IPS-18c (cell line): Measurements from ENCODE around the gene FNDC5.

Source experiments
- H3K4me3 ChIP-seq: 2 replicates; pipeline ENCODE4 v1.7.0; 2013; ENCODE audit warnings: low read depth, mild to moderate bottlenecking, low read length, moderate library complexity; ENCODE audit not compliant: insufficient read depth
- H3K9me3 ChIP-seq: one replicate; pipeline ENCODE4 v1.6.1; 2013; ENCODE audit warnings: mild to moderate bottlenecking, low read length, moderate library complexity; ENCODE audit not compliant: control insufficient read depth, insufficient read depth

Gene FNDC5

DNA sequence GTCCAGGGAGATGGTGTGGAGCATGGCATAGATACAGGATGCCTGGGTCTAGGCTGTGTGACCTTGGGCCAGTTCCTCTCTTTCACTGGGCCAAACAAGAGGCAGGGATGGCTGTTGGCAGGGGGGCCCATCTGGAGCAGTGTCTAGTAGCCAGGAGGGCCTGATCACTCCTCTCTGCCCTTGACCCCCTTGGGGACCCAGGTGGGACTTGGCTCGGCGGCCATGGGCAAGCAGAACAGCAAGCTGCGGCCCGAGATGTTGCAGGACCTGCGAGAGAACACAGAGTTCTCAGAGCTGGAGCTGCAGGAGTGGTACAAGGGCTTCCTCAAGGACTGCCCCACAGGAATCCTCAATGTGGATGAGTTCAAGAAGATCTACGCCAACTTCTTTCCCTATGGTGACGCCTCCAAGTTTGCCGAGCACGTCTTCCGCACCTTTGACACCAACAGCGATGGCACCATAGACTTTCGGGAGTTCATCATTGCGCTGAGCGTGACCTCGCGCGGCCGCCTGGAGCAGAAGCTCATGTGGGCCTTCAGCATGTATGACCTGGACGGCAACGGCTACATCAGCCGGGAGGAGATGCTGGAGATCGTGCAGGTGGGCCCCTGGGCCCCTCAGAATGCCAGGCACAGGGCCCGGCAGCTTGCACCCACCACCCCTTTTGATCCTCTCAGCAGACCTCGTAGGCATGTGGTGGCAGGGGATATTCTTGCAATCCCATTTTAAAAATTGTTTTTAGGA, 18.1 kb upstream of the FNDC5 start:
- H3K4me3 ChIP-seq = no peak overlapping the region
- H3K9me3 ChIP-seq = no peaks in the 10 kb centered on the region

DNA sequence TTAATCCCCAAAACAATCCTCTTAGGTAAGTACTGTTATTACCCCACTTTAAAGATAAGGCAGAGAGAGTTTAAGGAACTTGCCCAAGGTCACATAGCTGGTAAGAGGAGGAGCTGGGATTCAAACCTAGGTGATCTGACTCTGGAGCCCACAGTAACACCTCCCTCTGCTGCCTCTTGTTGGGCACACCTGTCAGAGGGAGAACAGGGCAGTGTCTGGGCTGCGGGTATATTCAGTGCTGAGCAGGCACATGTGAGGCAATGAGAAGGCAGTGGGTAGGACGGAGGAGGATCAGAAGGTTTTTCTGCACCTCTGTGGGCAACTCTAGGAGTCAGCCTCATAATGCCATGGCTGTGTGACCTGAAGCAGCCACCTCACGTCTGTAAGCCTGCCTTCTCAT, 17.4 kb upstream of the FNDC5 start:
- H3K9me3 ChIP-seq = no peaks in the 10 kb centered on the region
- H3K4me3 ChIP-seq = no peak overlapping the region

GRCh38 chr1:32887623-32888022, 16.9 kb upstream of the FNDC5 start:
- Histone ChIP-seq H3K9me3 (no peaks in the 10 kb centered on the region), H3K4me3 (no peak overlapping the region)

- H3K4me3 ChIP-seq = no peak overlapping the region; the same call in 1 of the 2 replicates
- no peaks in the 10 kb centered on the region for H3K9me3 ChIP-seq
Measured at GRCh38 chr1:32886828-32887414, 16.2 kb upstream of the FNDC5 start.

- H3K9me3 ChIP-seq = no peaks in the 10 kb centered on the region
- peak within 1 kb of the TSS; percentile 34 for H3K4me3 ChIP-seq
Measured at GRCh38 chr1:32886004-32886827, 15.5 kb upstream of the FNDC5 start, which contains the start of gene HPCA. Gene HPCA (plus strand): TSS chr1:32886491. CDS start chr1:32888899, 2,408 bp downstream.

- Histone ChIP-seq H3K4me3 (no peak overlapping the region), H3K9me3 (no peaks in the 10 kb centered on the region)
Measured at GRCh38 chr1:32885676-32886003, 14.9 kb upstream of the FNDC5 start.

DNA sequence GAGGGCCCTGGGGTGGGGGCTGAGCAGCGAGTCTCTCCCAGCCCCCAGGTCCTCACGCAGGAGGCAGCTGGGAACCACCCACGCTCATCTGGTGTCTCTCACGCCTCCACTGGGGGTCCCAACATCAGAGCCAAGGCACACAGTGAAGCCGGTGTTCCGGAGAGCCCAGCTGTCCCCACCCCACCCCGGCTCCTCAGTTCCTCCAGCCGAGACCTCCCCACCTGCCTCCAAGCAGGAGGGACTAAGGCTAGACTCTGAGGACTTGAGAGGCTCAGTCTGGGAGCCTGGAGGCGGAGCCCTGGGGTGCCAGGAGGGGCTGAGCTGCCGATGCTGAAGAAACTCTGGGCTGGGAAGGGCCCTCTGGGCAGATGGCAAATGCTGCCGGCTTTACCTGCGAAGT, 14.0 kb upstream of the FNDC5 start:
- Histone ChIP-seq H3K4me3 (no peak overlapping the region), H3K9me3 (no peaks in the 10 kb centered on the region)

DNA sequence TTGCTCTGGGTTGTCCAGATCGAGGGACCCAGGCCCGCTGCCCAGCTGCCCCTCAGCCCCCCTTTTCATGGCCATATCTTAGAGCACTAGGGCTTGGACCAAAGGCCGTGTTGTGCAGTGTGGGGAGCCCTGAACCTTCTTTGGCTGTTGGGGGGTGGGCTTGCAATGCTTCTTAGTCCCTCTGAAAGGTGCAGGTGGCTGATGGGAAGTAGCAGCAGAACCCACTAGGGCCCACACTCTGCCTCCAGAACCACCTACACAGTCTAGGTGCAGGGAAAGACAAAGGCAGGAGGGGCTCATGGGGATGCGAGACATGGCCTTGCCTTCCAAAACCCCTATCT, 13.3 kb upstream of the FNDC5 start:
- no peak overlapping the region for H3K4me3 ChIP-seq
- no peaks in the 10 kb centered on the region for H3K9me3 ChIP-seq

- no peak overlapping the region for H3K4me3 ChIP-seq
Measured at GRCh38 chr1:32883338-32884031, 12.8 kb upstream of the FNDC5 start.

GRCh38 chr1:32881871-32882850, 11.4 kb upstream of the FNDC5 start:
- no peaks in the 10 kb centered on the region for H3K9me3 ChIP-seq
- no peak overlapping the region for H3K4me3 ChIP-seq

More at GRCh38 chr1:32883338-32884031, 12.8 kb upstream of the FNDC5 start:
- H3K9me3 ChIP-seq = no peaks in the 10 kb centered on the region

DNA sequence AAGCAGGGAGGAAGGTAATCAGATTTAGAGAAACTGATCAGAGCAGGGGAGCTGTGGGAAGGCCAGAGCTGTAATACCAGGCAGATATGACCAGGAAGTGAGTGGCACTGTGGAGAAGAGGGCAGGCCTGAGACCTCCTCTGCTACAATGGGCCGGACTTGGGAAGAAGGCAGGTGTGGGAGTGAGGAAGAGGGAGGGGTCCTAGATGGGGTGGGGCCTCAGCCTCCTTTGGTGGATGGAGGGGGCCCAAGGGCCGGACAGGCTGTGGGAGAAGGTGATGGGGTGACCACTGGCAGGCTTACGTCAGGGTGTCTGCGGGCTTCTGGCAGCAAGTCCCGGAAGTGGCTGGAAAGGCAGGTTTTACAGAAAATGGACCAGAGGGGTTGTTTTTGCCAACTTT, 10.6 kb upstream of the FNDC5 start:
- Histone ChIP-seq H3K4me3 (no peak overlapping the region), H3K9me3 (no peaks in the 10 kb centered on the region)

DNA sequence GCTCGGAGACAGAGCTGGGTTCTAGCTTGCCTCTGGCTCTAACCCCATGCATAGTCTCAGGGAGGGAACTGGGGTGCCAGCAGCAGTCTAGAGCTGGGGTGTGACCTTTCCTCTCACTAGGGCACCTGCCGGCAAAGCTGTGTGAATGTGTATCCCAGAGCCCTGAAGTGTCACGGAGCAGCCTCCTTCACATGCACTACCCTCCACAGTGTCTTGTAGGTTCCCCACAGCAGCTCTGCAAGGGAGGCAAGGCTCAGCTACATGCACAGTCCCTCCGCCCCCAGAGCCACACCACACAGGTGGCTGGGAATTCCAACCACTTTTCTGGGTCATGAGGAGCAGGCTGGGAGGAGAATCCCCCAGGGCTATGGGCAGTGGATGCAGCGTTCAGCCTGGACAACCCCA, 7.9 kb upstream of the FNDC5 start:
- H3K4me3 ChIP-seq = no peak overlapping the region
- H3K9me3 ChIP-seq = no peaks in the 10 kb centered on the region

GRCh38 chr1:32878183-32878582, 7.5 kb upstream of the FNDC5 start:
- no peaks in the 10 kb centered on the region for H3K9me3 ChIP-seq
- no peak overlapping the region for H3K4me3 ChIP-seq

GRCh38 chr1:32877211-32878110, 6.7 kb upstream of the FNDC5 start:
- no peak overlapping the region for H3K4me3 ChIP-seq
- H3K9me3 ChIP-seq = no peaks in the 10 kb centered on the region

- Histone ChIP-seq H3K9me3 (no peaks in the 10 kb centered on the region), H3K4me3 (peak overlapping the region; percentile 28)
Measured at GRCh38 chr1:32876341-32877210, 5.9 kb upstream of the FNDC5 start.
